DOHH2 (cell line): ENCODE results near the gene CD14.

Source experiments
- CTCF ChIP-seq: fragments of 200-600 bp; sonication (generic); IDR thresholded peaks from one replicate; pipeline ENCODE4 v1.5.1; 2014; ENCODE audit warnings: antibody characterized with exemption, mild to moderate bottlenecking, low read depth, low read length; ENCODE audit not compliant: poor library complexity, severe bottlenecking
- EZH2phosphoT487 ChIP-seq: fragments of 200-600 bp; sonication (generic); IDR thresholded peaks from 2 replicates; pipeline ENCODE4 v1.6.1; 2017; ENCODE audit warnings: borderline replicate concordance, mild to moderate bottlenecking, antibody characterized with exemption, low read length, moderate library complexity, mixed read lengths

- TF ChIP-seq CTCF (peak; percentile 20), EZH2phosphoT487 (no peak)
These were observed 2.6 kb upstream of the CD14 start for GRCh38 chr5:140635291-140636257.
